ENCODE measurements around the gene PLPP4. TPM values are rescaled to one million over a fixed set of nuclear protein-coding genes. Genes with fewer than 3 reads are reported as not detected.

Gene PLPP4
- total RNA-seq, 1 experiment from 2014 or later, result not detected

DNA sequence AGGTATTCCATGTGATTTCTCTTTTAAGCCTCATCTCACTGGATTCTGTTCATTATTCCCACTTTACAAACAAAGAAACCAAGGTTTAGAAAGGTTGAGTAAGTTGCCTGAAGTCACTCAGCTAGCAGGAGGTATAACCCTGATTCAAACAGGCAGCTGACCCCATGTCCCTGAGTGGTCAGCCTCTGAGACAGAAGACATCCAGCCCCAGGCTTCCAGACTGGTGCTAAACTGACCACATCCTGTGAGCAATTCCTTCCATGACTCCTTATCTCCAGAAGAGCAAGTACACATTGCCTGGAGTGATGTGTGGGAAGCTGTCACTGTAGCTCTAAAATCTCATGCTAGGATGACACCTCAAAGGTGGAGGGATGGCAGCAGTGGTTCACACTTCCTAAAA is 3.7 kb downstream of the PLPP4 start (continued):
- no peak for TF ChIP-seq ZBTB33 (IDR thresholded peaks at IDR 0.05; ENCODE audit: extremely low read depth, insufficient replicate concordance, low read length)
- no peak for TF ChIP-seq JUND (IDR thresholded peaks at IDR 0.05)
- no peak for TF ChIP-seq FOSL1 (IDR thresholded peaks at IDR 0.05; ENCODE audit: low read depth)
- TF ChIP-seq POLR2A (IDR thresholded peaks at IDR 0.05; ENCODE audit: borderline replicate concordance, extremely low read depth, insufficient read depth, insufficient read length), result no peak
- TF ChIP-seq EGR1 (IDR thresholded peaks at IDR 0.05; ENCODE audit: low read depth), result no peak
- TF ChIP-seq YY1 (IDR thresholded peaks at IDR 0.05; ENCODE audit: extremely low read depth, insufficient replicate concordance, low read depth, low read length), result no peak
- no peak for TF ChIP-seq SRF (IDR thresholded peaks at IDR 0.05; ENCODE audit: low read depth)
- TF ChIP-seq SIN3A (IDR thresholded peaks at IDR 0.05; ENCODE audit: low read depth), result no peak
- TF ChIP-seq REST (IDR thresholded peaks at IDR 0.05; ENCODE audit: low read depth), result no peak
- no peak for TF ChIP-seq ATF3 (IDR thresholded peaks at IDR 0.05)
